Fibroblast of skin of back (primary cell): ENCODE results near the gene TOP3B.
A peak's percentile ranks its signal among the peaks of the same experiment; 100 is the strongest.

ENCODE experiments used
- DNase-seq: peaks from one replicate; pipeline ENCODE4 v3.0.0-alpha.2; 2013

TOP3B gene

GRCh38 chr22:21980547-21980946, 2.0 kb downstream of the TOP3B start:
- no peak for DNase-seq

DNA sequence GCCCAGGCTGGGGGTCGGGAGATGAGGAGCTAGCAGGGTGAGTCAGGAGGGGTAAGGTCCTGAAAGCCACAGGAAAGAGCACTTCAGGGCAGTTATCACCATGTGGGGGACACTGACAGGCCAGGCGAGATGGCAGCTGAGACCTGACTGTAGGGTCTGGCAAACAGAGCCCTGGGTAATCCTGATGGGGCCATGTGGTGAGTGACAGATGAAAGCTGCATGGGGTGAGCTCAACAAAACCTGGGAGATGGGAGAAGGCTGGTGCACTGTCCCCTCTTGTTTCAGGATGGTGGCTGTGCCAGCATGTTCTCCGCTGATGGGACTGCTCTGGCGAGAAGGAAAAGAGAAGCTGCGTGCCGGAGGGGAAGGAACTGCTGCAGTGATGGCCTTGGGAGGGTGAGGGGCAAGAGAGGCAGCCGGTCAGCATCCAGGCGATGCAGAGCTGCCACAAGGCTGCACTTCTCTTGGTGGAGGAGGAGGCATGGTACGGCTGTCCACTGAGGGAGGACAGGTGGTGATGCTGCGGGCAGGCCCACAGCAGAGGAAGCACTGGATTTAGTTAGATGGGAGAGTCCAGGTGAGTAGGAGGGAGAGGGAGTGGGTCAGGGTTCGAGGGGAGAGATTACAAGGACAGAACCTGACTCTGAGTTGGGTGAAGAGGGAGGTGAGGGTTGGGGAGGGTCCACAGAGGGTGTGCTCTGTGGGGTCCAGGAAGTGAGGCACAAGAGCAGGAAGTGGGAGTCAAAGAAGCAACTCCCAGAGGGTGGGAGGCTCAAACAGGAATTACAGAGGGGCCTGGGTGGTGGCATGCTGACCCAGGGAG, 3.8 kb downstream of the TOP3B start:
- DNase-seq = no peak

DNA sequence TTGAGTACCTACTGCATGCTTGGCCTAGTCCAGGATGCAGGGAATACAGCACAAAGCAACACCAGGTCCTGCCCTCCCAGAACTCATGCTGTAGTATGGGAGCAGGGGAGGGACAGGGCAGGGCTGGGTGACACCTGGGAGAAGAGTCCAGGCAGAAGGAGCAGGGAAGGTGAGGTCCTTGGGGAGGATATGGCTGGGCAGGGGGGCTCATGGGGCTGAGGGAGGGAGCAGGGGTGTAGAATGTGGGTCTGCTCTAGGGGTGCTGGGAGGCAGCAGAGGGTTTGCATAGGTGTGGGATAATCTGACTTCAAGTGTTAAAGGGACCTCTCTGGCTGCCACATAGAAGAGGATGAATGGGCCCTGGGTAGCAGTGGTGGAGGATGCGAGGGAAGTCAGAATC, 4.8 kb downstream of the TOP3B start:
- DNase-seq = no peak

DNA sequence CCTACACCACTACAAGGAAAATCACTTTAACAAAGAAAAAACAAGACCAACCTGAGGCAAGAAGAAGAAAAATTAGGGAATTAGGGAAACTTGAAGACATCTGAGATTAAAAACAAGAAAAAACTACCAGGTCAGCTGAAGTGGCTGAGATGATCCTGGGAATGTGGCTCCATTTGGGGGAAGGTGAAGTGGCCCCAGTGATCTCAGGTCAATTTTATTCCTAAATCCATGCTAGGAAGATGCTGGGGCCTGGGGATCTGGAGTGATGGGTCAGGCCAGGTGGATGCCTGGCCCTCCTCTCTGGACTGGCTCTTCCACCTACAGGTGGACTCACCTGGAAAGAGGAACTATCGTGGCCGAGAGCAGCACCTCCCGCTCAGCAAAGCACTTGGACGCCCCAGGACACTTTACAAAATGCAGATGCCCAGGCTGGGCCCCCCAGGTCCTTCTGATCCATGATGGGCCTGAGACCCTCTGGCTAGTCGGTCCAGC, 6.7 kb downstream of the TOP3B start:
- DNase-seq = no peak

GRCh38 chr22:21975273-21975672, 7.3 kb downstream of the TOP3B start:
- DNase-seq = no peak

DNA sequence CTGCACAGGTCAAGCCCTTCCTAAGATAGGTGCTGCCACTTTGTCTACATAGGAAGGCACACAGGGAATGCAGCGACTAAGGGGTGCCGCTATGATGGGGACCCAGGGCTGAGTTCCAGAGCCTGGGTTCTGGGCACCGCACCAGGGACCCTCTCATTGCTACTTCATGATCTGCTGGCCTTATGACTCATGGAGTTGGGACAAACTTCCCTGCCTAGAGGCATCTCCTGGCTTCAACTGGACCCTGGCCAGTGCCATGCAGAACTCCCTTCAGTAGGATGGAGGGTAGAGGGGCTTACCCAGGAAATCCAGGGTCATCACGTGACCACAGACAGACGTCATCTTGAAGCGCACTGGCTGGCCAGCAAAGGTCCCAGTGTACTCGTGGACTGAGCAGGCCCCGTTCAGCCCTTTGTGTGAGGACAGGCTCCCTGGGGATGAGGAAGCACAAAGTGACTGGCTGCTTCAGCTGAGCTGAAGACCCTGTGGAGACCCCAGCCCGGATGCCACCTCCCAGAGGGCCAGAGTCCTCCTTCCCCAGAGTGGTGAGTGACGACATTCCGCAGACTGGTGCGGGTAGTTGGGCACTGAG, 8.4 kb downstream of the TOP3B start:
- DNase-seq = no peak

DNA sequence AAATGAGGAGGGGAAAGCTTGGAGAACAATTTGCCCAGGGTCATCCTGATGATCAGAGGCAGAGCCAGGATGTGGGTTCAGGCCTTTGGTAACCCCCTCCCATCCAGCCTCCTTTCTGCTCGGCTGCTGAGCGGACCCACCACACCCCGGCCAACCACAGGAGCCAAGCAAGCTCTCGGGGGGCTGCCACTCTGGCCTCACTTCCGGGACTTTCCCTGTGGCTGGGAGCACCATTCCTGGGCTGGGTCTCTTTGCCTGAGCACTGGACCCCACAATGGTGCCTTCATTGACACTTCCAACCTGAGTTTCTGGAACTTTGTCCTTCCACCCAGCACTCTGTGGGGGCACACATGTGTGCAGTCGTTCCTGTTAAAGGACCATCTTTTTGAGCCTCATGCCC, 9.8 kb downstream of the TOP3B start:
- DNase-seq = no peak

- DNase-seq = peak; percentile 28
Observed at GRCh38 chr22:21972293-21972779, 10.3 kb downstream of the TOP3B start.

GRCh38 chr22:21971858-21972275, 10.7 kb downstream of the TOP3B start:
- no peak for DNase-seq

GRCh38 chr22:21970800-21971617, 11.6 kb downstream of the TOP3B start:
- no peak for DNase-seq

DNA sequence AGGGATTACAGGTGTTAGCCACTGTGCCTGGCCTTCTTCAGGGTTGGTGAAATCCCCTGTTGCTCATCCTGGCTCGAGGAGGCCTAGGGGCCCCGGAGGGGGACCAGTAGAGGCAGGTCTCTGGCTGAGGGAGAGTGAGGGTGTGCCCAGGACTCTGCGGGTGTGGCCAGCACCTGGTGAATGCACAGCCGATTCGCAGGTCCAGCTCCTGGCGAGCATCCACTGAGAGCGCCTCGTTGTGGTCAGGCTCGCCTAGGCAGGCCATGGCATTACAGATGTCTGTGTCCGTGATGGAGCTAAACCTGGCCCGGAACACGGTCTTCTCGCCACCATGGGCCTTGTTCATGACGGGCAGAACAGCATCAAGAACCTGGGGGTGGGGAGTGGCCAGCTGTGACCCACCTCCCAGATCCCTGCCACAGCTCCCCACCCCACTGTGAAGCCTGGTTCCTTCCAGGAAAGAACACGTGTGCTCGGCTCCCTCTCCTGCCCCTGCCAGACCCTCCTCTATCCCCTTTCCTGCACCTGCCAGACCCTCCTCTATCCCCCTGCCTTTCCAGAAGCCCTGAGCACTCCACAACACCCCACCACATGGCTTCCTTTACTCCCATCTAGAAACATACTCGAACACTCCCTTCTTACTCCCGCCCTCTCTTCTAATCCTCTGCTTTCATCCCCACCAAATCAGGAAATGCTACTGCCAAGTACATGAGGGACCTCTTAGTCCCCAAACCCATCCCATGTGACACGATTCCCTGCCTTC, 12.4 kb downstream of the TOP3B start:
- DNase-seq = no peak

DNA sequence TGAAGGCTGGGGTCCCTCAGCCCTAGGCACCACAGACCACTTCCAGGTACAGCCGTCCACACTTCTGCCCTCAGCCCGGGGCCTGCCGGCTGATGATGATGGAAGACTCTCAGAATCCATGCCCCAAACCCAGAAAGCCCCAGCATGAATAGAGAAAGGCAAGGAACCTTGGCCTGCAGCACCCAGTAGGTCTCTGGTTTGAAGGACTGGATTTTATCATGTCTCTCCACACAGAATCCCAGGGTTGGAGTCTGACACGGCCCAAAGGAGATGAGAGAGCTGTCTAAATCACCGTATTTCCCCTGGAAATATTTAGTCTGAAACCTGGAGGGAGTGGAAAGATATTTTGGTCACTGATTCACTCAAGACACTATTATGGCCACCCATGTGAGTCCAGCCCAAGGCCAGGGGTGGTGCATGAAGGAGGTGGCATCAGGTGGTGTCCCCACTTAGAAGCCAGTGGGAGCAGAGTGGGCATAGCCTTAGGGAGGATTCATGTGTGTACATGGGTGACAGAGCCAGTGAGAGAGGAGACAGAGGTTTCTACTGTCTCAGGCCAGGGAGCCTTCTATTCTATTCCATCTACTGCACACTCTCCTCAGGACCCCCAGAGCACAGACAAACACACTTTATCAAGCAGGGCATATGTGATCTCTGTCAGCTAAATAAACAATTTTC, 14.0 kb downstream of the TOP3B start:
- no peak for DNase-seq

DNA sequence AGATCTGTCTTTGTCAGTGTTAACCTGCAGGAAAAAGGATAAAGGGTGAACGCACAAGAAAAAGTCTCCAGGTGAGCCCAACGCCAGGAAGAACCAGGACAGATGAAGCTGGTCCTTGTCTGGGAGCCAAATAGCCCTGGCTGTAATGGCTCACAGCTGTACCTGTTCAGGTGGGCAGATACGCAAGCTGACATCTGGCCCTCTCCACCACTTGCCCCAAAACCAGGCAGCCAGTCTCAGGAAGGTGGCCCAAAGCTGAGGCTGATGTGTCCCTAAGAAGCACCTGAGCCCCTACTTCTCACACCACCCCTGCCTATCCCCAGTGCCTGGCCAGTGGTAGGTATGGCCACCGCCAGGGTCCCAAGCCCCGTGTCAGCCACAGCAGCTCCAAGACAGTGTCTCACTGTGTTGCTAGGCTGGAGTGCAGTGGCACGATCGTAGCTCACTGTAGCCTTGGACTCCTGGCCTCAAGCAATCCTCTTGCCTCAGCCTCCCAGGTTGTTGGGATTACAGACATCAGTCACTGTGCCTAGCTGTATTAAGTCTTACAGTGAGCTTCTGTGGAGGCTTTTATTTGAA, 14.8 kb downstream of the TOP3B start:
- no peak for DNase-seq

DNA sequence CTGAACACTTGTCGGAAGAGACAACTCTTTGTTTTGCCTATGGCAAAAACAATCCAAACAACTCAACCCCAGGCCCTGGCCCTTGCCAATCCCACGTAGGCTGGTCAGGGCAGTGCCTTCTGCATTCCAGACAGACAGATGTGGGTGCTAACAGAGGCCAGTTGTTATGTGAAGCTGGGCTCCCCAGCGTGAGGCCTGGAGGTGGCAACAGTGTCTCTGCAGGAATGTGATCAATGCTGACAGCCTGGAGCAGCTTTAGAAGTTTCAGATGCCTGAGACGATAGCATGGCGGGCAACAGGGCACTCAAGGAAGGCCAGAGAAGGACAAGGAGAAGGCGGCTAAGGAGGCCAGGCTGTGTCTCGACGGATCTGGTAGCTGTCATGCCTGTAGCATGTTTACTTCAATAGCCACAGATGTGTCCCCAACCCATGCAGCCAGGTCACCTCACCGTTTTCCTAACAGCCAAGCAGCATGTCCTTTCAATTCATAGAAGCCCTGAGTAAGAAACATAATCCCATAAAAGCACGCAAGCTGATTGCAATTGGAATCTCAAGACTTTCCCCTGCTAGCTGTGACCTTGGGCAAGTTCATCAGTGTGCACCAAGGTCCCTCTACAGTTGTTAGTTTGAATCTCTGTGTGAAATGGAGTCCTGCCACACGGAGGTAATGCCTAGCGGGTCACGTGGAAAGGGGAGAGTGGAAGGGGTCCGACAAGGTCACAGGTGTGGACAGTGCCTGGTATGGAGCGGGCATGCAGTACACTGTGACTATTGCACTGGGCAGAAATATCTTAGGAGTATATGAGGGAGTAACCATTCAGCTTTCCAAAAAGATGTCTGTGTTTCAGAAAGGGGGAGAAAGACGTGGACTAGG, 15.7 kb downstream of the TOP3B start:
- DNase-seq = no peak

- no peak for DNase-seq
Observed at GRCh38 chr22:21965762-21966288, 16.8 kb downstream of the TOP3B start.

GRCh38 chr22:21964918-21965484, 17.6 kb downstream of the TOP3B start:
- DNase-seq = no peak

- no peak for DNase-seq
Observed at GRCh38 chr22:21964234-21964633, 18.4 kb downstream of the TOP3B start.

GRCh38 chr22:21963790-21964211, 18.8 kb downstream of the TOP3B start:
- DNase-seq = no peak

DNA sequence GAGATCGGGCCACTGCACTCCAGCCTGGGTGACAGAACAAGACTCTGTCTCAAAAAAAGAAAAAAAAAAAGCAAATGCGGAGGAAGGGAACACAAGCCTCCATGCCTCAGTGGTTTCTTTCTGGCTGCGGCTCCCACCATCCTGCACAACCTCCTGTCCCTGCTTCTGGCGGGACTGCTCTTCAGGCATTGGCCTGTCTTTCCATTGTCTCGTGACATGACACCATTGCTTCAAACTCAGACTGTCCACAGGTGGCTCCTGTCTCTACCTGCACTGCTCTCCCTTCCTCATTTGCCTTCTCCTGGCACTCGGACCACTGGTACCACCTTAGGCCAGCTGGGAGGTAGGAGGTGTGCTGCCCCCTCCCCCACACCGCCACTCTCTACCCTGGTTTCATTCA, 19.3 kb downstream of the TOP3B start:
- DNase-seq = no peak

DNA sequence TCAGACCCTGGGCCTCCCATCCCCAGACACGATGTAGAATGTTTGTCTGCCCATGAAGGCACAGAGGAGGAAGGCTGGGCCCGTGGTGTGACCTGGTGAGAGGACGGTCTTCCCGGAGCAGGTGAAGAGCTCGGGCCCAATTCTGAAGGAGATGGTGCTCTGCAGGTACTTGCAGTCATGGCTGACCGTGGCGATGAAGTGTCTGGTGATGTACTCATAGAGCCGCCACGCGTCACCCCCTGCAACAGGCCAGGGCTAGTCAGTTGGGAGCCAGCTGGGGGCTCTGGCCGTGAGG, 20.0 kb downstream of the TOP3B start:
- DNase-seq = no peak
